Measurements from ENCODE around the gene TRIM3. TPM values are rescaled to one million over a fixed set of nuclear protein-coding genes. Genes with fewer than 3 reads are reported as not detected.

Gene TRIM3
- total and polyA plus RNA-seq, 5 donors from 2014 or later, result 0.91 to 16.4 (median 2.0) TPM

DNA sequence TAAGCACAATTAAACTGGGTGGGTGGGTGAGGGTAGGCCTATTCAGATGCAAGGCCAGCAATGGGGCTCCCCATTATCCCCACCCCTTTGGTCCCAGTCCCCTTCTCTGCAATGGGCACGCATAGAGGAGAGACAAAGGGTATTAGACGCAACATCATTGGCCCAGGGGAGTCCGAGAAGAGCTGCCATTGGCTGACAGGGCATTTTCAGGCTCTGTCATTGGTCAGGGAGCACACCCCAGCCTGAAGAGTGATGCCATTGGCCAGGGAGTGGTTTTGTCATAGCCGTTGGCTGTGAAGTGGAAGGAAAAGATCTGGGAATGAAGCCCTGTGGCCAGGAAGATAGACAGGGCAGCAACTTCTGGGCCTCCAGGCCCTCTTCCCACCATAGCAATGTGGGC, 2.8 kb upstream of the TRIM3 start:
- DNase-seq, result no peak
- Mint-ChIP-seq H3K9me3 (no peaks in the 10 kb centered on the region), H3K4me1 (peaks cover 10 to 60% (median 28%) of the 10 kb centered on the region in 4 donors)

GRCh38 chr11:6475936-6476335, 2.2 kb upstream of the TRIM3 start:
- peak overlapping the region; percentile 48 to 72 (median 60) for H3K27ac Mint-ChIP-seq
- H3K4me3 Mint-ChIP-seq, result peak overlapping the region in 3 of 4 donors; percentile 13 to 86 (median 66)
- peaks cover 3% of the 10 kb centered on the region for H3K36me3 Mint-ChIP-seq
- Histone ChIP-seq H3K4me3 (ENCODE audit: low read depth, low read length) (no peak overlapping the region), H3K4me1 (ENCODE audit: control insufficient read depth, insufficient read depth, low read length, poor library complexity, severe bottlenecking) (peaks cover 28% of the 10 kb centered on the region), H3K9me3 (ENCODE audit: control insufficient read depth in 2 of 2, low read length in 2 of 2) (no peaks in the 10 kb centered on the region), H3K27ac (ENCODE audit: insufficient read depth, low read length, poor library complexity, severe bottlenecking) (no peak overlapping the region), H3K36me3 (ENCODE audit: control insufficient read depth, insufficient read depth, low read length) (peaks cover 11% of the 10 kb centered on the region), H3K27me3 (ENCODE audit: control insufficient read depth, insufficient read depth, low read length) (no peaks in the 10 kb centered on the region)
- no peak for DNase-seq
- no peak for ATAC-seq (ENCODE audit: low read depth in 2 of 2)
- no peaks in the 10 kb centered on the region for H3K27me3 Mint-ChIP-seq
- H3K9me3 Mint-ChIP-seq, result no peaks in the 10 kb centered on the region
- peaks cover 10 to 57% (median 29%) of the 10 kb centered on the region in 4 donors for H3K4me1 Mint-ChIP-seq

More for the DNA sequence above, 2.8 kb upstream of the TRIM3 start:
- Histone ChIP-seq H3K36me3 (ENCODE audit: control insufficient read depth, insufficient read depth, low read length) (peaks cover 11% of the 10 kb centered on the region), H3K9me3 (ENCODE audit: control insufficient read depth in 2 of 2, low read length in 2 of 2) (no peaks in the 10 kb centered on the region), H3K27ac (ENCODE audit: insufficient read depth, low read length, poor library complexity, severe bottlenecking) (no peak overlapping the region), H3K4me1 (ENCODE audit: control insufficient read depth, insufficient read depth, low read length, poor library complexity, severe bottlenecking) (peaks cover 30% of the 10 kb centered on the region), H3K4me3 (ENCODE audit: low read depth, low read length) (no peak overlapping the region), H3K27me3 (ENCODE audit: control insufficient read depth, insufficient read depth, low read length) (no peaks in the 10 kb centered on the region)
- Mint-ChIP-seq H3K27ac (no peak overlapping the region), H3K4me3 (peak overlapping the region in 1 of 4 donors; percentile 86), H3K27me3 (no peaks in the 10 kb centered on the region), H3K36me3 (peaks cover 3% of the 10 kb centered on the region)
- ATAC-seq (ENCODE audit: low read depth in 2 of 2), result no peak

- DNase-seq, result no peak
- Mint-ChIP-seq H3K36me3 (peaks cover 3% of the 10 kb centered on the region), H3K4me3 (peak overlapping the region; percentile 82 to 92 (median 86)), H3K9me3 (no peaks in the 10 kb centered on the region), H3K27ac (peak overlapping the region; percentile 60 to 97 (median 92)), H3K27me3 (no peaks in the 10 kb centered on the region), H3K4me1 (peaks cover 8 to 47% (median 21%) of the 10 kb centered on the region in 4 donors)
- Histone ChIP-seq H3K9me3 (ENCODE audit: control insufficient read depth in 2 of 2, low read length in 2 of 2) (no peaks in the 10 kb centered on the region), H3K36me3 (ENCODE audit: control insufficient read depth, insufficient read depth, low read length) (peaks cover 11% of the 10 kb centered on the region), H3K4me3 (ENCODE audit: low read depth, low read length) (no peak overlapping the region), H3K27ac (ENCODE audit: insufficient read depth, low read length, poor library complexity, severe bottlenecking) (peak overlapping the region; percentile 81), H3K27me3 (ENCODE audit: control insufficient read depth, insufficient read depth, low read length) (no peaks in the 10 kb centered on the region), H3K4me1 (ENCODE audit: control insufficient read depth, insufficient read depth, low read length, poor library complexity, severe bottlenecking) (peaks cover 18% of the 10 kb centered on the region)
- ATAC-seq (ENCODE audit: low read depth in 2 of 2), result no peak
Observed at GRCh38 chr11:6474806-6475500, 1.2 kb upstream of the TRIM3 start.

DNA sequence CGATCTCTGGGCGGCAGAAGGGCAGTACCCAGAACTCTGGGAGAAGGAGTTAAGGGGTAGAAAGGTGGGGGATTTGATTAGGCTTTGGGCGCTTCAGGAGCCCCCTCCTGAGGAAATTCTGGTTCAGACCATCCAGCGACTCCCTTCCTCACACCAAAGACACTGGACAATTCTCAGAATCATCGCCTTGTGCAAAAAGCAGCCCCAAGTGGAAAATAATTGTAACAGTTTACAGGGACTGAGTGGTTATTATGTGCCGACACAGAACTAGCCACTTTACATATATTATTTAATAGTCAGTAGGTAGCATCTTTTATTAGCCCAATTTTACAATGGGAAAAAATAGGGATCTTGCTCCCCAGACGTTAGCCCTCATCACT, 662 bp upstream of the TRIM3 start:
- H3K36me3 ChIP-seq (ENCODE audit: control insufficient read depth, insufficient read depth, low read length), result peaks cover 11% of the 10 kb centered on the region
- H3K27ac ChIP-seq (ENCODE audit: insufficient read depth, low read length, poor library complexity, severe bottlenecking), result peak overlapping the region; percentile 81
- Mint-ChIP-seq H3K36me3 (peaks cover 3% of the 10 kb centered on the region), H3K27ac (peak overlapping the region; percentile 60 to 92 (median 71)), H3K9me3 (no peaks in the 10 kb centered on the region), H3K4me3 (peak overlapping the region; percentile 82 to 92 (median 86)), H3K27me3 (no peaks in the 10 kb centered on the region), H3K4me1 (peaks cover 5 to 42% (median 17%) of the 10 kb centered on the region in 4 donors)
- peaks cover 16% of the 10 kb centered on the region for H3K4me1 ChIP-seq (ENCODE audit: control insufficient read depth, insufficient read depth, low read length, poor library complexity, severe bottlenecking)
- no peaks in the 10 kb centered on the region for H3K27me3 ChIP-seq (ENCODE audit: control insufficient read depth, insufficient read depth, low read length)
- H3K9me3 ChIP-seq (ENCODE audit: control insufficient read depth in 2 of 2, low read length in 2 of 2), result no peaks in the 10 kb centered on the region
- ATAC-seq (ENCODE audit: low read depth in 2 of 2), result no peak
- H3K4me3 ChIP-seq (ENCODE audit: low read depth, low read length), result peak overlapping the region; percentile 26
- no peak for DNase-seq

GRCh38 chr11:6472934-6473333, 807 bp downstream of the TRIM3 start:
- Mint-ChIP-seq H3K36me3 (peaks cover 3% of the 10 kb centered on the region), H3K27ac (peak overlapping the region in 2 of 3 donors; percentile 22 to 60), H3K4me1 (peaks cover 5 to 33% (median 14%) of the 10 kb centered on the region in 4 donors), H3K9me3 (no peaks in the 10 kb centered on the region), H3K4me3 (peak overlapping the region; percentile 78 to 88 (median 83)), H3K27me3 (no peaks in the 10 kb centered on the region)
- ATAC-seq (ENCODE audit: low read depth in 2 of 2) (no peak), DNase-seq (no peak)
- Histone ChIP-seq H3K9me3 (ENCODE audit: control insufficient read depth in 2 of 2, low read length in 2 of 2) (no peaks in the 10 kb centered on the region), H3K36me3 (ENCODE audit: control insufficient read depth, insufficient read depth, low read length) (peaks cover 6% of the 10 kb centered on the region), H3K4me1 (ENCODE audit: control insufficient read depth, insufficient read depth, low read length, poor library complexity, severe bottlenecking) (peaks cover 16% of the 10 kb centered on the region), H3K27ac (ENCODE audit: insufficient read depth, low read length, poor library complexity, severe bottlenecking) (no peak overlapping the region), H3K4me3 (ENCODE audit: low read depth, low read length) (peak overlapping the region; percentile 26), H3K27me3 (ENCODE audit: control insufficient read depth, insufficient read depth, low read length) (no peaks in the 10 kb centered on the region)

DNA sequence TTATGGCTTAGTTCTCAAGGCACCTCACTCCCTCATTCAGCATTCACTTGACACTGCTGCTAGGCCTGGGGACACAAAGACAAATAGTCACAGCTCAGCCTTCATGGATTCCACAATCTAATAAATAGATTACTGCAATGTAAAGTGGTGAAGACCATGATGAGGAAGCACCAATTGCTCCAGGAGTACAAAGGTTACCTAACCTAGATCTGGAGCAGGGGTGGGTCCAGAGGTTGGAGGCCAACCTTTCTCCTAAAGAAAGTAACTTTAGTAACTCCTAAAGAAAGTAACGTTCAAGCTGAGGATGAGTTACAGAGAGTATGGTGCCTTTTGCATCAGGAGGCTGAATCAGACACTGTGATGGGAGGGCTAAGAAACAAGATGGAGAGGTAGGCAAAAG, 4.1 kb downstream of the TRIM3 start:
- ATAC-seq (ENCODE audit: low read depth in 2 of 2), result no peak
- peaks cover 10% of the 10 kb centered on the region for H3K36me3 ChIP-seq (ENCODE audit: control insufficient read depth, insufficient read depth, low read length)
- H3K4me1 ChIP-seq (ENCODE audit: control insufficient read depth, insufficient read depth, low read length, poor library complexity, severe bottlenecking), result peaks cover 16% of the 10 kb centered on the region
- no peak overlapping the region for H3K4me3 ChIP-seq (ENCODE audit: low read depth, low read length)
- peaks cover 16% of the 10 kb centered on the region for H3K36me3 Mint-ChIP-seq
- H3K4me3 Mint-ChIP-seq, result no peak overlapping the region
- no peaks in the 10 kb centered on the region for H3K27me3 Mint-ChIP-seq
- no peak overlapping the region for H3K27ac ChIP-seq (ENCODE audit: insufficient read depth, low read length, poor library complexity, severe bottlenecking)
- H3K4me1 Mint-ChIP-seq, result peaks cover 5 to 24% (median 14%) of the 10 kb centered on the region in 4 donors
- H3K9me3 ChIP-seq (ENCODE audit: control insufficient read depth in 2 of 2, low read length in 2 of 2), result no peaks in the 10 kb centered on the region
- no peak overlapping the region for H3K27ac Mint-ChIP-seq
- H3K27me3 ChIP-seq (ENCODE audit: control insufficient read depth, insufficient read depth, low read length), result no peaks in the 10 kb centered on the region
- H3K9me3 Mint-ChIP-seq, result no peaks in the 10 kb centered on the region
- no peak for DNase-seq

GRCh38 chr11:6468712-6469495, 4.8 kb downstream of the TRIM3 start:
- Histone ChIP-seq H3K36me3 (ENCODE audit: control insufficient read depth, insufficient read depth, low read length) (peaks cover 16% of the 10 kb centered on the region), H3K4me3 (ENCODE audit: low read depth, low read length) (no peak overlapping the region), H3K9me3 (ENCODE audit: control insufficient read depth in 2 of 2, low read length in 2 of 2) (no peaks in the 10 kb centered on the region), H3K4me1 (ENCODE audit: control insufficient read depth, insufficient read depth, low read length, poor library complexity, severe bottlenecking) (peaks cover 12% of the 10 kb centered on the region), H3K27ac (ENCODE audit: insufficient read depth, low read length, poor library complexity, severe bottlenecking) (no peak overlapping the region), H3K27me3 (ENCODE audit: control insufficient read depth, insufficient read depth, low read length) (no peaks in the 10 kb centered on the region)
- no peak for ATAC-seq (ENCODE audit: low read depth in 2 of 2)
- no peak overlapping the region for H3K4me3 Mint-ChIP-seq
- no peaks in the 10 kb centered on the region for H3K27me3 Mint-ChIP-seq
- H3K36me3 Mint-ChIP-seq, result peaks cover 23% of the 10 kb centered on the region
- peaks cover 5 to 17% (median 11%) of the 10 kb centered on the region in 4 donors for H3K4me1 Mint-ChIP-seq
- H3K27ac Mint-ChIP-seq, result no peak overlapping the region
- no peaks in the 10 kb centered on the region for H3K9me3 Mint-ChIP-seq
- DNase-seq, result no peak

Measured in CD4-positive, CD25-positive, alpha-beta regulatory T cell (primary cell).